ENCODE measurements around the gene FAM200B.

DNA sequence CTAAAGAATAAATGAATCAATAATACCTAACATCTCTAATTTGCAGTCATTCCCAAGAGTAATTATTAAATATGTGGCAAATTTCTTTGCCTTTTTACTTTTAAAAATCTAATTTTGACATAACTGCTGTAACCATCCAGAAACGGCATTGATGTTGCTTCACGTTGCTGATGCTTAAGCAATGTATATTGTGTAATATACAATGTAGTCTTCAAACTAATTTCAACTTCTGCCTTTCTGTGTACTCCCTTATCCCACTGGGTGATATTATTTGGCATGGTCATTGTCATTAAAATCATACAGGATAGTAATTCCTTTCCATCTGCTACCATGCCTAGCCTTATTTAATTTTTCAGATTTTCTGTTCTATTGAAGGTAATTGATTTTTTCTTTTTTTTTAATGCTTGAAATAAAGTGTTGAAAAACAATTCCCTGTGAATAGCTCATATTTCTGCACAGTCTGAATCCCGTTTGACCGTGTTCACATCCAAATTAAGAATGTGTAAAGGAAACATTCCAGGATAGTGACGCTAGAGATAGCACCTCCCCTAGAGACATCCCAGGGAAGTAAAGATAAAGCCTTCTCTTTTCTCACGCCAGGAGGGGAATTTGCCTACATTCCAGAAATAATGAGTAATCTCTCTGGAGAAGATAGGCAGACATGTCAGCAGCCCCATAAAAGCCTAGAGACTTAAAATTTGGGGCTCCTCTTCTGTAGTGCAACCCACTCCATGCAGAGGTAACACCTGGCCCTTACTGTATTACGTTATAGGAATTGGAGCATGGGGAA lies 8.6 kb downstream of the FAM200B start:
- TF ChIP-seq, protein P1, sequence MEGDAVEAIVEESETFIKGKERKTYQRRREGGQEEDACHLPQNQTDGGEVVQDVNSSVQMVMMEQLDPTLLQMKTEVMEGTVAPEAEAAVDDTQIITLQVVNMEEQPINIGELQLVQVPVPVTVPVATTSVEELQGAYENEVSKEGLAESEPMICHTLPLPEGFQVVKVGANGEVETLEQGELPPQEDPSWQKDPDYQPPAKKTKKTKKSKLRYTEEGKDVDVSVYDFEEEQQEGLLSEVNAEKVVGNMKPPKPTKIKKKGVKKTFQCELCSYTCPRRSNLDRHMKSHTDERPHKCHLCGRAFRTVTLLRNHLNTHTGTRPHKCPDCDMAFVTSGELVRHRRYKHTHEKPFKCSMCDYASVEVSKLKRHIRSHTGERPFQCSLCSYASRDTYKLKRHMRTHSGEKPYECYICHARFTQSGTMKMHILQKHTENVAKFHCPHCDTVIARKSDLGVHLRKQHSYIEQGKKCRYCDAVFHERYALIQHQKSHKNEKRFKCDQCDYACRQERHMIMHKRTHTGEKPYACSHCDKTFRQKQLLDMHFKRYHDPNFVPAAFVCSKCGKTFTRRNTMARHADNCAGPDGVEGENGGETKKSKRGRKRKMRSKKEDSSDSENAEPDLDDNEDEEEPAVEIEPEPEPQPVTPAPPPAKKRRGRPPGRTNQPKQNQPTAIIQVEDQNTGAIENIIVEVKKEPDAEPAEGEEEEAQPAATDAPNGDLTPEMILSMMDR (IDR thresholded peaks at IDR 0.05), result no peak
- TF ChIP-seq POLR2A (IDR thresholded peaks at IDR 0.05), result no peak
